ENCODE results near the gene GRIN1.

The GRIN1 gene

DNA sequence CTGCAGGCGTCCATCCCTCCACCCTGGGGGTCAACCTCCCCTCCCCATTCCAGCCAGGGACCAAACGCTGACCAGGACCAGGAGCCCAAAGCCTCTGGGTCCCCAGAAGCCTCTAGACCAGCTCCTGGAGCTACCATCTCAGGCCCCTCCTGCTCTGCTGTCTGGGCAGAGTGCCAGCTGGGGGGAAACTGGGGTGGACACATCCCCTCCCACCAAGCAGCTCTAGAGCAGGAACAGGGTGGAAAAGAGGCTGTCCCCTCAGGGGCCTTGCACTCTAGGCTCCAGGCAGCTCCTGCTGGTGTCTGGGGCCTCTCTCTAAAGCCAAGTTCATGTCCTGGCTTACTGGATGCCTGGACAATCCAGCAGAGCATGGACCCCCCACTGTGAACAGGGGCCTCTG lies 53.9 kb downstream of the GRIN1 start:
- H3K4me1 ChIP-seq (ENCODE audit: control insufficient read depth, insufficient read depth, low read length): peaks cover 6% of the 10 kb centered on the region; the same call in 1 of the 2 replicates
- TF ChIP-seq ZIC2 (tag by site-specific recombination; IDR thresholded peaks at IDR 0.05) (peak; percentile 77), ZNF350 (tag by site-specific recombination; IDR thresholded peaks at IDR 0.05) (no peak), ZNF677 (tag by site-specific recombination; IDR thresholded peaks at IDR 0.05) (no peak), GLIS1 (tag by site-specific recombination; IDR thresholded peaks at IDR 0.05) (0 out of 2 replicates have a peak, but pooled peaks have one; percentile 30), ZNF214 (tag by site-specific recombination; IDR thresholded peaks at IDR 0.05; ENCODE audit: borderline replicate concordance) (no peak), ZNF398 (tag by site-specific recombination; IDR thresholded peaks at IDR 0.05) (peak; percentile 94), ZNF580 (tag by site-specific recombination; IDR thresholded peaks at IDR 0.05) (no peak), GLIS2 (tag by site-specific recombination; IDR thresholded peaks at IDR 0.05) (peak; percentile 34)
- TF ChIP-seq, protein P1, sequence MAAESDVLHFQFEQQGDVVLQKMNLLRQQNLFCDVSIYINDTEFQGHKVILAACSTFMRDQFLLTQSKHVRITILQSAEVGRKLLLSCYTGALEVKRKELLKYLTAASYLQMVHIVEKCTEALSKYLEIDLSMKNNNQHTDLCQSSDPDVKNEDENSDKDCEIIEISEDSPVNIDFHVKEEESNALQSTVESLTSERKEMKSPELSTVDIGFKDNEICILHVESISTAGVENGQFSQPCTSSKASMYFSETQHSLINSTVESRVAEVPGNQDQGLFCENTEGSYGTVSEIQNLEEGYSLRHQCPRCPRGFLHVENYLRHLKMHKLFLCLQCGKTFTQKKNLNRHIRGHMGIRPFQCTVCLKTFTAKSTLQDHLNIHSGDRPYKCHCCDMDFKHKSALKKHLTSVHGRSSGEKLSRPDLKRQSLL (tag by site-specific recombination; IDR thresholded peaks at IDR 0.05): 0 out of 2 replicates have a peak, but pooled peaks have one; percentile 19
- no peaks in the 10 kb centered on the region for H3K9me3 ChIP-seq (ENCODE audit: control insufficient read depth, insufficient read depth, low read depth, low read length)
- ChIA-PET POLR2A (interaction anchor here (0.9 to 7.1 kb wide), 11 partner anchors 12 to 158 kb away, joined by 3 to 178 read pairs (median 4); partner anchors contain the start of genes LRRC26, MAN1B1, NDOR1 and TMEM203), CTCF (interaction anchor here (1.0 to 2.3 kb wide), 3 partner anchors 16 to 44 kb away, joined by 4 to 9 read pairs (median 6); partner anchors contain the start of gene RNF224)
- no peak overlapping the region for H3K4me3 ChIP-seq (ENCODE audit: low read depth, low read length)
- no peak overlapping the region for H3K27ac ChIP-seq (ENCODE audit: extremely low read depth, low read depth, low read length)
- peaks cover 0 to 30% of the 10 kb centered on the region in 2 experiments; a peak in 1 of 3 replicates for H3K36me3 ChIP-seq (ENCODE audit: control insufficient read depth in 2 of 2, insufficient read depth in 1 of 2, low read length in 2 of 2)

DNA sequence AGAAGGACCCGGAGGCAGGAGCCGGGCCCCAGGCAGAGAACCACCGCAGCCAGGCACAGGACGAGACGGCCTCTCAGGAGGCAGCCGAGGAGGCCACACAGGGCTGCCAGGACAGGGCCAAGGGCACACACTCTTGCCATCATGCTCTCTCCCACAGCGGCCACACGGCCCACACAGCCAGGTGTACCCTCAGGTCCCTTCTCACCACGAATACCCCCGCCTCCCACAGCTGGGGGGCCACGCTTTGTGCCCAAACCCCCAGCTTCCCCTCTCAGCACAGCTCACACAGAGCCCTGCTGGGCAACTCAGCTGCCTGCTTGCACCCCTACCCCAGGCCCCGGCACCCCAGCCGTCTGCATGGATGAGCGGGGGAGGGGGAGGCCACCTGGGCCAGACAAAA lies 54.8 kb downstream of the GRIN1 start:
- TF ChIP-seq SP7 (tag by site-specific recombination; IDR thresholded peaks at IDR 0.05): no peak
- TF ChIP-seq ZSCAN30 (tag by site-specific recombination; IDR thresholded peaks at IDR 0.05): no peak
- TF ChIP-seq GLIS2 (tag by site-specific recombination; IDR thresholded peaks at IDR 0.05): 0 out of 2 replicates have a peak, but pooled peaks have one; percentile 46
- no peak for TF ChIP-seq ZNF423 (tag by site-specific recombination; IDR thresholded peaks at IDR 0.05)
- TF ChIP-seq, protein P1 (tag by site-specific recombination; IDR thresholded peaks at IDR 0.05): 0 out of 2 replicates have a peak, but pooled peaks have one; percentile 40
- no peak for TF ChIP-seq OSR2 (tag by site-specific recombination; IDR thresholded peaks at IDR 0.05)
- peak; percentile 26; the same call in 1 of the 2 replicates for TF ChIP-seq ZIC2 (tag by site-specific recombination; IDR thresholded peaks at IDR 0.05)
- peak; percentile 68 for TF ChIP-seq ZNF335 (tag by site-specific recombination; conservative IDR thresholded peaks at IDR 0.05)
- no peak for TF ChIP-seq ZNF670 (tag by site-specific recombination; IDR thresholded peaks at IDR 0.05; ENCODE audit: low read depth)
- TF ChIP-seq ZNF184 (tag by site-specific recombination; IDR thresholded peaks at IDR 0.05): no peak
- no peak for TF ChIP-seq KLF9 (tag by site-specific recombination; IDR thresholded peaks at IDR 0.05; ENCODE audit: low read depth)
- ChIA-PET POLR2A (interaction anchor here (0.9 to 3.1 kb wide), 6 partner anchors 18 to 107 kb away, joined by 4 to 18 read pairs (median 6); partner anchors contain the start of genes MAN1B1 and TUBB4B), CTCF (interaction anchor here (1.0 to 2.3 kb wide), 3 partner anchors 17 to 42 kb away, joined by 3 to 10 read pairs (median 9); partner anchors contain the start of gene RNF224)
- Histone ChIP-seq H3K4me3 (ENCODE audit: low read depth, low read length) (no peak overlapping the region), H3K9me3 (ENCODE audit: control insufficient read depth, insufficient read depth, low read depth, low read length) (no peaks in the 10 kb centered on the region), H3K4me1 (ENCODE audit: control insufficient read depth, insufficient read depth, low read length) (peaks cover 8% of the 10 kb centered on the region; the same call in 1 of the 2 replicates), H3K27ac (ENCODE audit: extremely low read depth, low read depth, low read length) (no peak overlapping the region), H3K36me3 (ENCODE audit: control insufficient read depth in 2 of 2, insufficient read depth in 1 of 2, low read length in 2 of 2) (peaks cover 0 to 30% of the 10 kb centered on the region in 2 experiments; a peak in 1 of 3 replicates)

Measured in HEK293 (cell line).